ENCODE measurements around the gene ZNF599. TPM values are rescaled to one million over a fixed set of nuclear protein-coding genes. Genes with fewer than 3 reads are reported as not detected.
A peak's percentile ranks its signal among the peaks of the same experiment; 100 is the strongest.

The ZNF599 gene
- total and polyA plus RNA-seq, 2 of the 13 experiments (the other 11 are each of a cell fraction or from before 2014, with no cell fraction given): 5.8 to 7.3 TPM

- Histone ChIP-seq H3K4me2 (ENCODE audit: low read depth, low read length) (peak overlapping the region; percentile 20; the same call in 1 of the 2 replicates), H3K9ac (ENCODE audit: insufficient read depth, low read depth, low read length) (no peak overlapping the region), H3K36me3 (replicated peaks in 1 of 2; ENCODE audit: control insufficient read depth in 1 of 2, insufficient read depth in 2 of 2, low read length in 2 of 2) (peaks cover 0 to 2% of the 10 kb centered on the region in 2 experiments; a peak in 1 of 5 replicates), H4K20me1 (ENCODE audit: insufficient read depth, low read length) (no peaks in the 10 kb centered on the region), H2AFZ (ENCODE audit: low read length) (no peak overlapping the region), H3K27me3 (ENCODE audit: control insufficient read depth in 1 of 2, insufficient read depth in 2 of 2, low read length in 2 of 2) (peaks cover 0 to 4% of the 10 kb centered on the region in 2 experiments; a peak in 1 of 5 replicates), H3K4me3 (replicated peaks in 1 of 3; ENCODE audit: insufficient read depth in 1 of 3, low read depth in 2 of 3, low read length in 3 of 3) (no peak overlapping the region), H3K79me2 (ENCODE audit: insufficient read depth, low read length) (peaks cover 7% of the 10 kb centered on the region), H3K4me1 (ENCODE audit: insufficient read depth, low read length) (peaks cover 35% of the 10 kb centered on the region), H3K27ac (ENCODE audit: extremely low read length, insufficient read depth, low read length) (no peak overlapping the region), H3K9me3 (ENCODE audit: low read length) (no peaks in the 10 kb centered on the region)
- no peak for ATAC-seq
- intact Hi-C loops (cut with micrococcal nuclease; ENCODE audit: unreplicated experiment): no loop called here
- in situ Hi-C loops (cut with HindIII; ENCODE audit: extremely low pct_ligation_motif_present, low pct_unique_long_range_greater_than_20kb): no loop called here
- ChIA-PET CTCF (ENCODE audit: low intra/inter-chr PET ratio, low total read pairs) (no interaction called here), POLR2A (interaction anchor here (0.7 kb wide), 1 partner anchor 15 kb away, joined by 3 read pairs; no protein-coding TSS in a partner anchor)
- no peak for DNase-seq (ENCODE audit: low spot score)
- no TSS peak for BruUV-seq (replicated peaks)
- 46% methylated on average over 10 of the region's 11 CpGs for WGBS (ENCODE audit: low lambda C conversion rate)
- no peak for TF ChIP-seq ZNF777 (CRISPR knock-in tag; IDR thresholded peaks at IDR 0.05)
- peak; percentile 21 to 81 for TF ChIP-seq REST (IDR thresholded peaks at IDR 0.05; ENCODE audit: borderline replicate concordance in 1 of 2, low read depth in 1 of 2, low read length in 2 of 2)
- TF ChIP-seq MAFG (CRISPR knock-in tag; IDR thresholded peaks at IDR 0.05): peak; percentile 51; the same call in 1 of the 2 replicates
- no peak for FAIRE-seq
Measured at GRCh38 chr19:34731019-34731829, 41.8 kb downstream of the ZNF599 start.

All from HepG2 (cell line).